Activated T-cell treated with anti-CD3 and anti-CD28 coated beads for 1 hour (primary cell): ENCODE data around the gene RBM8A.

Experiments
- DNase-seq: peaks from one replicate; pipeline ENCODE4 v3.0.0-alpha.2; 2020; ENCODE audit warnings: low read depth

RBM8A gene

GRCh38 chr1:145917595-145917994 lies 9.7 kb downstream of the RBM8A start:
- DNase-seq, result no peak

GRCh38 chr1:145916745-145917144 lies 10.5 kb downstream of the RBM8A start:
- DNase-seq, result no peak

- no peak for DNase-seq
Measured at GRCh38 chr1:145912128-145912641, 15.1 kb downstream of the RBM8A start.

GRCh38 chr1:145908653-145909052 lies 18.6 kb downstream of the RBM8A start:
- DNase-seq, result no peak

- DNase-seq, result no peak
Measured at GRCh38 chr1:145906954-145907753, 20.1 kb downstream of the RBM8A start.

GRCh38 chr1:145901312-145902021 lies 25.8 kb downstream of the RBM8A start:
- DNase-seq, result no peak

GRCh38 chr1:145898756-145899155 lies 28.5 kb downstream of the RBM8A start:
- no peak for DNase-seq

GRCh38 chr1:145897969-145898368 lies 29.3 kb downstream of the RBM8A start:
- no peak for DNase-seq

- DNase-seq, result no peak
Measured at GRCh38 chr1:145895471-145895870, 31.8 kb downstream of the RBM8A start.

- DNase-seq, result no peak
Measured at GRCh38 chr1:145893306-145894055, 33.8 kb downstream of the RBM8A start.

- DNase-seq, result no peak
Measured at GRCh38 chr1:145892486-145893087, 34.7 kb downstream of the RBM8A start.

- DNase-seq, result peak; percentile 42
Measured at GRCh38 chr1:145891587-145892485, 35.4 kb downstream of the RBM8A start.

- DNase-seq, result no peak
Measured at GRCh38 chr1:145891143-145891542, 36.1 kb downstream of the RBM8A start.

- no peak for DNase-seq
Measured at GRCh38 chr1:145889722-145890121, 37.6 kb downstream of the RBM8A start.

GRCh38 chr1:145887631-145888030 lies 39.7 kb downstream of the RBM8A start:
- DNase-seq, result no peak

- DNase-seq, result no peak
Measured at GRCh38 chr1:145886816-145887215, 40.5 kb downstream of the RBM8A start.

- no peak for DNase-seq
Measured at GRCh38 chr1:145886390-145886789, 40.9 kb downstream of the RBM8A start.

- peak; percentile 80 for DNase-seq
Measured at GRCh38 chr1:145885738-145886287, 41.5 kb downstream of the RBM8A start, which contains the start of gene ANKRD35. ANKRD35 (minus strand) TSS chr1:145885866; CDS start chr1:145885758, 108 bp downstream.

- no peak for DNase-seq
Measured at GRCh38 chr1:145884675-145885074, 42.6 kb downstream of the RBM8A start.

- no peak for DNase-seq
Measured at GRCh38 chr1:145879775-145880174, 47.5 kb downstream of the RBM8A start.

- no peak for DNase-seq
Measured at GRCh38 chr1:145878724-145879123, 48.6 kb downstream of the RBM8A start.
